Fibroblast of skin of right quadriceps (primary cell): Measurements from ENCODE around the gene PIP4K2A.

Experiments used
- DNase-seq: peaks from one replicate; pipeline ENCODE4 v3.0.0-alpha.2; 2013

The PIP4K2A gene

GRCh38 chr10:22634606-22635459 lies 79.5 kb downstream of the PIP4K2A start:
- no peak for DNase-seq

DNA sequence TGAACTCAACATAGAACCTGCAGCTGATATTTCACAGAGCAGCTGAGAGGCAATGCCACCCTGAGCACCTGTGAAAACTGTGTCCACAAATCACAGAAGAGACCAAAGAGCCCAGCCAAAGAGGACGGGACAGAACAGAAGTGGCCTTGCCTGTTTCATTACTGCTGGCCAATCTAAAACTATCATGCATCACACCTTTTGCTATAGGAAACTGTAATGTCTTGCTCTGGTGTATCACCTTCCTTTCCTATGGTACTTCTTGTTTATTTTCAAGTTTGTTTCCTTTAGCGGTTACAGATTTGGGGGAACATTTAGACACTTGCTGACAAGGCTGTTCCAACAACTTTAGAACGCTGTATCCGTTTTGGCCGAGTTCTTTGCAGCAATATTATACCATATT lies 80.3 kb downstream of the PIP4K2A start:
- no peak for DNase-seq

DNA sequence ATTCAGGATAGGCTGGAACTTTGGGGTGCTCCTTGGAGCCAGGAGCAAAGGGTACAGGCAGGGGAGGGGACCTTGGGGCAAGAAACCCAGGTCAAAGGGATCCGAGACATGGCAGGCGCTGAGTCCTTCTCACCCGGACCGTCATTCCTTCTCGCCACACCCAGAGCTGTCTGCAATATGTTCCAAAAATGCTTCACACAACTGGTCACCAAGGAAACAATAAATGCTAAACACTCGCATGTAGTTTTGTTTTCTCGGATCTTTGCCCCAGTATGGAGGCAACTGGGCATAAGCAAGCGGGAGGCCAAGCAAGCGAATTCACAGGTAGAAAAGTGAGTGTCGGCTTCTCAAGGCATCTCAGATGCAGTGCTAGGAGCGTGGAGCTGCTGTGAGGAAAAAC lies 80.8 kb downstream of the PIP4K2A start:
- DNase-seq, result no peak

DNA sequence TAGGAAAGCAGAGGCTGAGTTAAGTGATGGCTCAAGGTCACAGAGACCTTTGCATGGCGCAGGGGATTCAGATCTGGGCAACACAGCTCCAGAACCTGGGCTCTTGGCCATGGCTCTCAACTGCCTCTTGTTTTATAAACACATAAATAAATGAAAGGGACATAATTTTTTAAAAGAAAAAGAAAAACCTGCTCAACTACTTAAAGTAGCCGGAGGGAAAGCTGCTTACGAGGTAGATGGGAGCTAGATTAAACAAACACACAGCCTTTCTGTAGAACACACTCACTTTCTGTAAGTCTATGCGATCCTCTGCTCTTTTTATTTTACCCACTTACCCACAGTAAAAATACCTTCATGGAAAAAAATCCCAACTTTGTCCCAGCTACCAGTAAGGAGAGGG lies 81.3 kb downstream of the PIP4K2A start:
- DNase-seq, result no peak

DNA sequence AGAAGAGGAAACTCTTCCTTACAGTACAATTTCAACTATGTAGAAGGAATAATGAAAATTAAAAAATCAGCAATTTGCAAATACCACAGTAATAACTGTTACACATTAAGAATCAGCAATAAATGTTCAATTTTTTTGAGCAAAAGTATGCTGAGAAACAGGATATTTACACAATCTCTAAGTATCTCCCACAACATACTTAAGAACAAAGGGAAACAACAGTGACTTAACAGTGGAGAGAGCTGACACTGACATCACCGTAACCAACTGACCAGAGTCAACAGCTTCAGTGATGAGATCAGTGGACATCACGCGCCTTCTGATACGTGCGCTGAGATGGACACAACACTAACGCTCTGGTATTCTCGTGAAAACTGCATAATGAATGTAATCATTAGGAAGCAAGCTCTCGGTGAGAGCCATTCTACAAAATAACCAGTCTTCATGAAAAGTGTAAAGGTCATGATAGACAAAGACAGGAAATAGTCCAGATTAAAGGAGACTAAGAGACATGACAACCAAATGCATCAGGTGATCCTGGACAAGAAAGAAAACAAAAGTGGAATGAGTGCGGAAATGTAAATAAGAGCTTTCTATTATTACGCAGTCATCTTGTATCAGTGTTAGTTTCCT lies 82.6 kb downstream of the PIP4K2A start:
- no peak for DNase-seq

GRCh38 chr10:22631185-22631584 lies 83.2 kb downstream of the PIP4K2A start:
- DNase-seq, result no peak

- peak; percentile 66 for DNase-seq
Observed at GRCh38 chr10:22630234-22631174, 83.9 kb downstream of the PIP4K2A start.

GRCh38 chr10:22629852-22630233 lies 84.5 kb downstream of the PIP4K2A start:
- DNase-seq, result no peak

- peak; percentile 51 for DNase-seq
Observed at GRCh38 chr10:22629126-22629525, 85.3 kb downstream of the PIP4K2A start.

DNA sequence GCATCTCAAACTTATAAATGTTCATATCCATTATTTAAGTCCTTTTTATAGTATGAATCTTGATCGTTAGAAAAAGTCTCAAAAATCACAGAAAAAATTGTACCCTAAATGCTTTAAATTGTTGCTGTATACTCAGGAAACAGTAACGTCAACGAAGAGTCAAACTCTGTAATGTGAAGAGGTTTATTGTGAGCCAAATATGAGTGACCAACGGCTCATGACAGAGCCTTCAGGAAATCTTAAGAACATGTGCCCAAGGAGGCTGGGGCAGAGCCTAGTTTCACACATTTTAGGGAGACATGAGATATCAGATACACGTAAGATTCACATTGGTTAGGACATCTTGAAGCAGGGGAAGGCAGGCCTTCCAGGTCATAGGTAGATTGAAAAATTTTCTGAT lies 86.1 kb downstream of the PIP4K2A start:
- no peak for DNase-seq

DNA sequence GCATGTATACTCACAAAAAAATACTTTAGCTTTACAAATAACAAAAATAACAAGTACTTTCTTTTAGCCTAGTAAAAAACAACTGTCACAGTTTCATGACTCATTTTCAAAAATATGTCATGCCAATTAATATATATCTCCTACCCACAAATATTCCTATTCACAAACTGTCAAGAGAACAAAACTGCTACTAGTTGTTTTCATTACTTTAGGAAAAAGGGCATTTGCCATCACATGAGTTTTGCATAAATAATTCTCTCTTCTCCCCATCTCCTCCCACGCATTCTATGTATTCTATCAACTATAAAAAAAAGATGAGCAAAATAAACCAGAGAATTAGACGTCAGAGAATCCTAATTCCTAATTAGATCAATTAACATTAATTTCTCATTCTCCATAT lies 87.6 kb downstream of the PIP4K2A start:
- peak; percentile 15 for DNase-seq

GRCh38 chr10:22625516-22626290 lies 88.7 kb downstream of the PIP4K2A start:
- DNase-seq, result peak; percentile 32

DNA sequence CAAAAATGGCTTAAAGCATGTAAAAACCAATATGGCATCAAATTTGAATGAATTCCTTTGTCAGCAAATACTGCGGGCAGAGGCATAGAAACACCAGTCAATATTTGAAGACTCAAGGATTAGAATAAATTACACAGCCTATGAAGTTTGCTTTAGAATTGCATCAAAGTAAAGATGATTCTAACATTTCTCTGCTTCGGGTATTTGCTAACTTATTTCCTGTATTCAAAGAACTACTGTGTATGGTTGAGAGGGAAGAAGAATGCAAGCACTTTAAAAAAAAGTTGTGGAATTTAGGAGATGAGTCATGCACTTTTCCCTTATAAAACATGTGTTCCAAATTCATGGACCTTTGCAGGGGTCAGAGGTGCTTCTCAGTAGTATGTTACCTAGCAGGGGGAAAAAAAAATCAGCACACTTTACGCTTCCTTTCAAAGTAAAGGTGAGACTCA lies 90.1 kb downstream of the PIP4K2A start:
- peak; percentile 86 for DNase-seq

- DNase-seq, result no peak
Observed at GRCh38 chr10:22623633-22624253, 90.6 kb downstream of the PIP4K2A start.

DNA sequence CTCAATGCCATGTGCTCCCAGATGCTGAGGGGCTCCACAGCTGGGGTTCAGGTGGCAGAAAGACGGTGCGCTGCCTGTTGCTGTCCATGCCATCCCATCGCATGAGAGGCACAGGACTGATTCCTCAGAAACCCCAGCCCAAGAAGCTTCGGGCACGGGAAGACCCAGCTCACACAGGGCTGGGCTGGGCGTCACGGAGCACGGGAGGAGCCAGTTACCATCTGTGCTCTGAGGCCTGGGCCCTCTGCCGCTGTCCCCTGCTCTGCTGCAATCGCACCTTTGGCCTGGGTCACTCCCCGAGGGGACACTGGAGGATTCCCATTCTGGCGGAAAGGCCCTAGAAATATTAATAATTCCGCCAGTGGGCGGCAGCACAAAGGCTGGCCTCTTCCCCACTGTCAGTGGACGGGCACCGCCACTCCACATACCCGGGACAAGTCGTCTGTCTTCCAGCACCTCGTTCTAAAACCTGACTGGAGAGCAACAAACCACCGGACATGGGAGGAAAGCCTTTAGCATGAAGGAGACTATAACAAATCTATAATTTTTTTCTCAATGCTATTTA lies 92.1 kb downstream of the PIP4K2A start:
- no peak for DNase-seq

GRCh38 chr10:22621726-22622125 lies 92.7 kb downstream of the PIP4K2A start:
- DNase-seq, result no peak

DNA sequence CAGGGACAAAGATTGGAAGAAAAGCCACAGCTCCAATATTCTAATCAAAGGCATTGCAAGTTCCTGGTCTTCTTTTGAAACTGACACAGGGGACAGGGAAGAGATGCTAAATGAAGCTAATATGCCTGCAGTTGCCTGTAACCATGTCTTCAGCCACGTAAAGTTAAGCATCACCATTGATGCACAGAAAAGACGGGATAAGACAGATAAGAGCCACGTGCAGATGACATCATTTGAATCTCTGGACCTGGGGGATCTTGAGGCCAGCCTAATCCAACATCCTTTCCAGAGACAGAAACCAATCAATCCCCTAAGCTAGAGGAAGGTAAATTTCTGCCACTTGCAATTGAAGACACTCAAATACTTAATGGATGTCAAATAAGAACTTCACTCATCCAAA lies 93.4 kb downstream of the PIP4K2A start:
- no peak for DNase-seq

DNA sequence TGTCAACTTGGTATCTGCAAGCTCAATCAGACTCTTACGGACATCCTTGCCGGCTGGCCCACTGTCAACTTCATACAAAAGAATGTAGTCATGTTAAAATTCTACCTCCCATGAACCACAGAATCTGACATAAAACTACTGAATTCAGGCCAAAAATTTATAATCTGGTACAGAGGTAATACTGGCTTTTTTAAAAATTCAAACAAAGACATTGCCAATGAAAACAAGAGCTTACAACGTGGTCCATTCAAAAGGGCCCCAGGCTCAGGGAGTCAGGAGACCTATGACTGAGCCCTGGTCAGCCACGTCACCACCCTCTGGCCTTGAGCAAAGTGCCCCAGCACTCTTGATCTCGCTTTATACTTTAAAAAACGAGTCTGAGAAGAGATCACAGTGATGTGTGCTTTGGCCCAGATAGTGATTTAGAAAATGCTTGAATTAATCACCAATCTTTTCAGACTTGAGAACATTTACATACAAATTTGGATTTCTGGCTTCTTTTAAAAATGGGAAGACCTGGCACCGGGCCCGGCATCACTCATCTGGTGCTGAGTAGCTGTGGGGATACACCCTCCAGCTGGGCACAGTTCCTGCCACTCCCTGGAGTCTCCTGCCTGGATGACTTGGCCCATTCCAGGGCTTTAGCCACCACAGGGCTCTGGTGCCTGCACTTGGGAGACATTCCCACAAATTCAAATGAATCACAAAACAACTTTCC lies 94.1 kb downstream of the PIP4K2A start:
- DNase-seq, result peak; percentile 91

DNA sequence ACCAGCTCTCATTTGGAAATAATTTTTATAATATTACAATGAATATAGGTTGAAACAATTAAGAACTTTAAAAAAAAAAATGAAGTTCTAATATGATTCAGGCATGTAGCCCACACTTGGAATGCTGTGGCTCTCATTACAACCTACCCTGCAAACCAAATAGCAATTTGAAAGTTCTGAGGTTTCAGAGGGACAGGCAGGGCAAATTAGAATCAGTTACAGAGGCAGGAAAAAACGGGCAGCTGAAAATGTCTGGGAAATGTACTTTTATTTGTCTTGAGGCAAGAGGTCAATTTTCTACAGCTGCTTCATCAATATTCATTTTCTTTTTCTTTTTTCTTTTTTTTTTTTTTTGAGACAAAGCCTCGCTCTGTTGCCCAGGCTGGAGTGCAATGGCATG lies 95.3 kb downstream of the PIP4K2A start:
- DNase-seq, result peak; percentile 46

- peak; percentile 55 for DNase-seq
Observed at GRCh38 chr10:22618078-22618785, 96.1 kb downstream of the PIP4K2A start.
